ENCODE data around the gene P2RX3. TPM values are rescaled to one million over a fixed set of nuclear protein-coding genes. Genes with fewer than 3 reads are reported as not detected.

The P2RX3 gene
- total RNA-seq, 1 donor from 2014 or later = not detected

DNA sequence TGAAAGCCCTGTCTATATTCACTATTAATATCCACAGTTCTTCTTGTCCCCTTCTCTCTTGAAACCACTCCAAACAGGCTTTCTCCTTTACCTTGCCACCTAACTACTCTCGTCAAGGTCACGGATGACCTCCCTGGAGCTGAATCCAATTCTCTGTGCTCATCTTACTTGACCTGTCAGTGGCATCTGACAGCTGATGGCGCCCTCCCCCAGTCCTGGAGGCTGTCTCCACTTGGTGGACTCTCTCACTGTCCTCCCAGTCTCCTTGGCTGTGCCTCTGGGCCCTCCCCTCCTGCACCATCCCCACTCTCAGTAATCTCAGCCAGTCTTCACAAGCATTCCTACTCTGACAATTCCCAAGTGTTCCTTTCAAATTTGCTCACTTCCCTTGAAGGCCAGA, 22.1 kb upstream of the P2RX3 start:
- DNase-seq (ENCODE audit: extremely low spot score in 2 of 2) = no peak
- no peaks in the 10 kb centered on the region for H3K9me3 ChIP-seq
- peak overlapping the region; percentile 98 for H3K27ac ChIP-seq
- H3K4me3 ChIP-seq = no peak overlapping the region
- H3K27me3 ChIP-seq = no peaks in the 10 kb centered on the region
- peaks cover 85% of the 10 kb centered on the region for H3K4me1 ChIP-seq
- H3K36me3 ChIP-seq = peaks cover 2 to 78% of the 10 kb centered on the region in 2 donors
- intact Hi-C loops (cut with DNase I) = no loop called here
- no peak for TF ChIP-seq POLR2AphosphoS5 (IDR thresholded peaks at IDR 0.05; ENCODE audit: insufficient read depth in 1 of 2, low read depth in 1 of 2)
- no peak for TF ChIP-seq CTCF (IDR thresholded peaks at IDR 0.05)

DNA sequence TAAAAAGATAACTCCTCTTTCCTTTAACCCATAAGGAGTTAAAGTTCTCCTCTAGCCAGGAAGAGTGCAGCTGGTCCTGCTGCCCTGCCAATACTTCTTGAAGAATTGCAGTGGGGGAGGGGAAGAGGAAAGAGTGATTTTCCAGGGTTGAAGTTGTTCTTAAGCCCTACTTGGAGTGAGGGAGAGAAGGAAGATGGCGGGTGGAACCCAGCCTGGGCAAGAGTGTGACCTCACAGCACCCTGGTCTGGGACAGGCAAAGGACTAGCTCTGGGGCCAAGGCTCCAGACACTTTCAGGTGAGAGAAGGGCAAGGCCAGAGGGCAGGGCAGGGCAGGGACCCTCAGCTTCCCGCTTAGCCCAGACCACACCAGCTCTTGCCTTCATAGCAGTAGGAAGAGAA, 20.0 kb upstream of the P2RX3 start:
- intact Hi-C loops (cut with DNase I) = no loop called here
- no peaks in the 10 kb centered on the region for H3K9me3 ChIP-seq
- H3K4me3 ChIP-seq = peak overlapping the region in 1 of 2 donors; percentile 28
- H3K27me3 ChIP-seq = no peaks in the 10 kb centered on the region
- peaks cover 84% of the 10 kb centered on the region for H3K4me1 ChIP-seq
- H3K36me3 ChIP-seq = peaks cover 2 to 67% of the 10 kb centered on the region in 2 donors
- H3K27ac ChIP-seq = peak overlapping the region; percentile 98
- DNase-seq (ENCODE audit: extremely low spot score in 2 of 2) = no peak
- TF ChIP-seq POLR2A (IDR thresholded peaks at IDR 0.05) (no peak), CTCF (IDR thresholded peaks at IDR 0.05) (no peak), POLR2AphosphoS5 (IDR thresholded peaks at IDR 0.05; ENCODE audit: insufficient read depth in 1 of 2, low read depth in 1 of 2) (no peak)

DNA sequence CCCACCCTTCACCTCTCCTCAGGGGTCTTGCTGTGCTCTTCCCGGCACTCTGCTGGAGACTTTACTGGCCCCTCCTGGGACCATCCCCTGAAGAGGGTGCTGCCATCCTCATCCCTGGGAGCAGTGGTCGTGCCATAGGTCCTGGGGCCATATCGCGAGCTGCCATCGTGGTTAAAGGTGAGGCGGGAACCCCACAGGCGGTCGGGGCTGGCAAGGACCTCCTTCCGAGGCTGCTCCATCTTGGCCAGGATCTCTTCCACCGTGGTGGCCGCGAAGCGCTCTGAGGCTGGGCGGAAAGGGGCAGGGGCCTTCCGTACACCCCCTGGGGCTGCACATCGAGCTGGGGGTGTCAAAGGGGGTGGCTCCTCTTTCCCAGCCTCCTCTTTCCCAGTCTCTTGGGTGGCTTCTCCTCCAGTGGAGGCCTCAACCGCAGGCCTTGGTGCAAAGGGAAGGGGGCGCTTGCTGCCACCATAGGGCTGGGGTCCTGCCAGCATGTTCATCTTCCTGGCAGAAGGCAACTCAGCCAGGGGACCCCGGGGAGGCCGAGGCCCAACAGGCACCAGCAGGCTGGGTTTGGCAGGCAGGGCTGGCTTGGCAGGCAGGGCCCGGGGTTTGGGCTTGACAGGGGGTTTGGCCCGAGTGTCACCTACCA, 18.0 kb upstream of the P2RX3 start:
- DNase-seq (ENCODE audit: extremely low spot score in 2 of 2) = no peak
- peak overlapping the region; percentile 98 for H3K27ac ChIP-seq
- H3K36me3 ChIP-seq = peaks cover 0 to 47% of the 10 kb centered on the region in 2 donors
- H3K4me1 ChIP-seq = peaks cover 84% of the 10 kb centered on the region
- TF ChIP-seq CTCF (IDR thresholded peaks at IDR 0.05) = no peak
- no peak for TF ChIP-seq POLR2AphosphoS5 (IDR thresholded peaks at IDR 0.05; ENCODE audit: insufficient read depth in 1 of 2, low read depth in 1 of 2)
- no peak for TF ChIP-seq POLR2A (IDR thresholded peaks at IDR 0.05)
- no peaks in the 10 kb centered on the region for H3K9me3 ChIP-seq
- peak overlapping the region in 1 of 2 donors; percentile 14 for H3K4me3 ChIP-seq
- H3K27me3 ChIP-seq = no peaks in the 10 kb centered on the region
- intact Hi-C loops (cut with DNase I) = loop anchor here (10.0 kb wide), 1 partner anchor 325 kb away; the partner anchor contains the start of gene YPEL4

DNA sequence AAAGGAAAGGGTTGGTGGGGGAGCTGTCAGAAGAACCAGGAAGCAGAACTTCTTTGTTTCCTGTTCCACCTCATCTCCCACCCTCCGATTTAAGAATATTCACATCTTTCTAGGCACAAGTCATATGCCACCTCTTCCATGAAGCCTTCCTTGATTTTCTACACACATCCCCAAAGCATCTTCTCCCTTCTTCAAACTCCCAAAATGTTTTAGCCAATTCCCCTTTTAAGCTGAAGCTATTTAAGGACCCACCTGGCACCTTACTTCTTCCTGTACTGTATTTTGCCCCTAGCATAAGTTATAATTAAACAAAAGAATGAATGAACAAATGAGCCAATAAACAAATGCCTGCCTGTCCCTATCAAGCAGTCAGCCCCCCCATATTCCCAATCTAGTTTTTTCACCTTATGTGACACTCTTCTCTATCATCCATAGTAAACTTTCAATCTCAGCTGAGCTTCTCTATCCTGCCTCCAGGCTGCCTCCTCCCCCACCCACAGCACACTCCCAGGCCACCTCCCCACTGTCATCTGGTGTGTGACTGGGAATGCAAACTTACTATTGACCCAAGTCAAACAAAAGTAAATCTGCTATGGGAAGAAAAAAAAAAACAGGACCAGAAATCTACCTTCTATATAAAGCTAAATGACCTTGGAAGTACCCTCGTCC, 17.3 kb upstream of the P2RX3 start:
- TF ChIP-seq CTCF (IDR thresholded peaks at IDR 0.05) = no peak
- TF ChIP-seq POLR2AphosphoS5 (IDR thresholded peaks at IDR 0.05; ENCODE audit: insufficient read depth in 1 of 2, low read depth in 1 of 2) = no peak
- peak overlapping the region; percentile 89 to 96 for H3K4me3 ChIP-seq
- no peaks in the 10 kb centered on the region for H3K27me3 ChIP-seq
- peaks cover 85% of the 10 kb centered on the region for H3K4me1 ChIP-seq
- H3K36me3 ChIP-seq = peaks cover 0 to 41% of the 10 kb centered on the region in 2 donors
- intact Hi-C loops (cut with DNase I) = loop anchor here (10.0 kb wide), 1 partner anchor 324 kb away; the partner anchor contains the start of gene YPEL4
- H3K27ac ChIP-seq = peak overlapping the region; percentile 98
- DNase-seq (ENCODE audit: extremely low spot score in 2 of 2) = no peak
- H3K9me3 ChIP-seq = no peaks in the 10 kb centered on the region
